ENCODE measurements around the gene SUFU. TPM values are rescaled to one million over a fixed set of nuclear protein-coding genes. Genes with fewer than 3 reads are reported as not detected.

Gene SUFU
- total and polyA plus RNA-seq, 2 of the 8 experiments (the other 6 are each of a cell fraction or from before 2014, with no cell fraction given), result 7.0 to 10.8 TPM

- TF ChIP-seq, protein P1, sequence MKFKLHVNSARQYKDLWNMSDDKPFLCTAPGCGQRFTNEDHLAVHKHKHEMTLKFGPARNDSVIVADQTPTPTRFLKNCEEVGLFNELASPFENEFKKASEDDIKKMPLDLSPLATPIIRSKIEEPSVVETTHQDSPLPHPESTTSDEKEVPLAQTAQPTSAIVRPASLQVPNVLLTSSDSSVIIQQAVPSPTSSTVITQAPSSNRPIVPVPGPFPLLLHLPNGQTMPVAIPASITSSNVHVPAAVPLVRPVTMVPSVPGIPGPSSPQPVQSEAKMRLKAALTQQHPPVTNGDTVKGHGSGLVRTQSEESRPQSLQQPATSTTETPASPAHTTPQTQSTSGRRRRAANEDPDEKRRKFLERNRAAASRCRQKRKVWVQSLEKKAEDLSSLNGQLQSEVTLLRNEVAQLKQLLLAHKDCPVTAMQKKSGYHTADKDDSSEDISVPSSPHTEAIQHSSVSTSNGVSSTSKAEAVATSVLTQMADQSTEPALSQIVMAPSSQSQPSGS (IDR thresholded peaks at IDR 0.05; ENCODE audit: low read length), result no peak
- no peak for TF ChIP-seq FOSL1 (IDR thresholded peaks at IDR 0.05; ENCODE audit: insufficient read depth, low read depth, low read length)
Observed at GRCh38 chr10:102613785-102614184, 110.0 kb downstream of the SUFU start (continued).

All from H1 (cell line).